Measurements from ENCODE around the gene NECTIN4.
"Not testable (repeated sequence)": the region's sequence is repeated elsewhere in the genome, so short reads cannot be mapped to it uniquely, and the experiment has no call there.

The NECTIN4 gene

GRCh38 chr1:161089251-161089924 lies at the start of gene NECTIN4:
TSS of gene NECTIN4 (minus strand) at chr1:161089558. CDS start at chr1:161089296, 262 bp downstream.
- no peak for DNase-seq

GRCh38 chr1:161138431-161138830 lies 49.1 kb upstream of the NECTIN4 start:
- DNase-seq = no peak

GRCh38 chr1:161137881-161138280 lies 48.5 kb upstream of the NECTIN4 start:
- DNase-seq = no peak

DNA sequence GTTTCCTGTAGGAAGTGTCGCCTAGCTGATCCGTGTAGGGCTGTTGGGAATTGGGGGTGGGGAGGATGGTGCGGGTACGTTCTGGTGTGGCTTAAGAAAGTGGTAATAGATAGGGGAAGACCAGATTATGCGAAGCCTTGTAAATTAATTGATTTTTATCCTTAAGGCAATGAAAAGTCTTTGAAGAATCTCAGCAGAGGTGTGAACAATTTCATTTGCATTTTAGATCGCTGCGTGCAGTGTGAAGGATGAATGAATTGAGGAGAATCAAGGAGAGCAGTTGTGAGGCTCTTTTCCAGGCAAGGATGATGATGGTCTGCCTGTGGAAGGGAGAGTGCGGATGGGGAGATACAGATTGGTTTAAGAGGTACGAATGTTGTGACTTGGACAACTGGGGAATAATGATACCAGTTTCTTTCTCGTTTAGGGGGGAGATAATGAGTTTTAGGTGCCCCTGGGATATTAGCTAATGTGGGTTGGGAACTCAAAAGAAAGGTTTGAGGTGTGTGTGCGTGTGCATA lies 43.9 kb upstream of the NECTIN4 start:
- no peak for DNase-seq

DNA sequence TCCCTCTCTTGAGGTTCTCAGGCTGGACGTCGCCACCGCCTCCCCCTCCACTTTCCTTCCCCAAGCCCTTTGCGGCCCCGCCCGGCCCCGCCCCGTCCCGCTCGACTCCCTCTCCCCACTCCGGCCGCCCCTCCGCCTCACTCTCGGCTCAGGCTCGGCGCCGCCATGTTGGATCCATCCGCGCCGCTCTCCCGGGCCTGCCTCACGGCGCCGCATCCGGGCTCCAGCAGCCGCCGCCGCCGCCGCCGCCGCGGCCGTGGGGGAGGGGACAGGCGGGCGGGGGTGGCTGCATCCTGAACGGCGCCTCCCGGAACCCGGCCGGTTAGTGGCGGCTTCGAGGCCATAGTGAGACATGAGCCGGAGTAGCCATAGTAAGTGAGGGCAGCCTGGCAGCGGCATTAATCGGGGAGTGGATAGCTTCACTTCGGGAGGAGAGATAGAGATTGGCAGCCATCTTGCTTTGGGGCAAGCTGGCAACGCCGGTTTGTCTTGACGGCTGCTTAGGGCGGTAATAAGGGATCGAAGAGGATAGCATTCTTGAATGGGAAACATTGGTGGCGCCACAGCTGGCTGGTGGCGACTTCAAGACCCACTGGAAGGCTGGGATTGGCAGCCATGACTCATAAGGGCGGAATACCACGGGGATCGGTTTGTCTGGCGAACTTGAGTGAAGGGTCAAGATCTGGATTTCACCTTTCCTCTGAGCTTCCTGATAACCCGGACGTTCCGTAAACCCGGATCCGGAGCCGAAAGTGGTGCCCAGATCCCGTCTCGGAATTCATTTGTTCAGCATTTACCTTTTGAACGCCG lies 43.3 kb upstream of the NECTIN4 start, which contains the start of gene DEDD:
DEDD (minus strand) TSS at position 258 of the 810 bp plus-strand sequence. CDS start 8,205 bp downstream, outside the sequence.
- DNase-seq = peak; percentile 99

DNA sequence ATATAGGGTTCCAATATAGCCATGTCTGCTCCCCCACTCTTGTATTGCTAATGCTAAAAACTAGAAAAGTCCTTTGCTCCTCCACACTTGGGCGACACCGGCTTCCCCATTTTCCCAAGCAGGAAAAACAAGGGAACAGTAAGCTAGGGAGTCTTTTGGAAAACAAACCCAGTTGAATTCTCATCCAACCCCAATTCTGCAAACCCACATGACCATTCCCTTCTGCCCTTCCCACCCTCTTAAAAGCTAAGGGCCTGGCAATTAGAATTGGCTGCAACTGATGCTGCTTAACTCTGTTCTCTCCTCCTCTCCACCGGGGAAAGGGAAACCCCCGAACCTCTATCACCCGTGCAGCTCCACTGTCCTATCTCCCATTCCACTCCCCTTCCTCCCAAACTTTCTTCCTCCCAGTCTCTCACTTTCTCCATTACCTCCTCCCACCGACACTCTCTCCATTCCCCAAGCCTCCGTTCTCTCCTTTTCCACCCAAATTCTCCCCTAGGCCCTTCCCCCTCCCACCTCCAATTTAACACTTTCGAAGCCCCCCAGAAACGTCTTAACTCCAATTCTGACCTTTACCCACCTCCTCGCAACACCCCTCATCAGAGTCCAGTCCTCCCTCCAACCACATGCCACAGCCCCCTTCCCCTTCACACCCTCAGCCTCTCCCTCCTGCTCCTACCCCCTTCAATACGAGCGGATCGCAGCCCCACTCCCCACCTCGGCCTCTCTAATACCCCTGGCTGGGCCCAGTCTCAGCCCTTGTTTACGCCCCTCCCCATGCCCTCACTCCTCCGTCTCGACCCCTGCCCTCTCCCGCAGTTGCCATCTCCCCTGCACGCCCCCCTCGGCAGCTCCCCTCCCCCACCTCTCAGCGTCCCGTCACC lies 42.4 kb upstream of the NECTIN4 start:
- DNase-seq = no peak

DNA sequence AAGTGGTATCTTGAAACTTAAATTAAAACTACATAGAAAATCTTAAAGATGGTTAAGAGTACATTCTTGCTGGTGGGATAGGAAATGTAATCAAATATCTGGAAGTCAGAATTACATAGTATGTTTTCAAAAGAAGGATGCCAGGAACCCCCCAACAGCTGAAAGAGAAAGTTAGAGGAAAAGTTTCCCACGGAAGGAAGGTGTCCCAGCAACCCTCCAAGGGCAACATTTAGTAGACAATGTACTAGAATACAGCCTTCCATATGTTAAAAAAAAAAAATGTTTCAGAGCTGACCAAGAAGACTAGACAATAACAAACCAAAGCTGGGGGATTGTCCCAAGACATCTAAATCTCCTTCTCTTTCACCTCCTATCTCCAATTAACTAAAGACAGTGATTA lies 40.9 kb upstream of the NECTIN4 start:
- DNase-seq = no peak

DNA sequence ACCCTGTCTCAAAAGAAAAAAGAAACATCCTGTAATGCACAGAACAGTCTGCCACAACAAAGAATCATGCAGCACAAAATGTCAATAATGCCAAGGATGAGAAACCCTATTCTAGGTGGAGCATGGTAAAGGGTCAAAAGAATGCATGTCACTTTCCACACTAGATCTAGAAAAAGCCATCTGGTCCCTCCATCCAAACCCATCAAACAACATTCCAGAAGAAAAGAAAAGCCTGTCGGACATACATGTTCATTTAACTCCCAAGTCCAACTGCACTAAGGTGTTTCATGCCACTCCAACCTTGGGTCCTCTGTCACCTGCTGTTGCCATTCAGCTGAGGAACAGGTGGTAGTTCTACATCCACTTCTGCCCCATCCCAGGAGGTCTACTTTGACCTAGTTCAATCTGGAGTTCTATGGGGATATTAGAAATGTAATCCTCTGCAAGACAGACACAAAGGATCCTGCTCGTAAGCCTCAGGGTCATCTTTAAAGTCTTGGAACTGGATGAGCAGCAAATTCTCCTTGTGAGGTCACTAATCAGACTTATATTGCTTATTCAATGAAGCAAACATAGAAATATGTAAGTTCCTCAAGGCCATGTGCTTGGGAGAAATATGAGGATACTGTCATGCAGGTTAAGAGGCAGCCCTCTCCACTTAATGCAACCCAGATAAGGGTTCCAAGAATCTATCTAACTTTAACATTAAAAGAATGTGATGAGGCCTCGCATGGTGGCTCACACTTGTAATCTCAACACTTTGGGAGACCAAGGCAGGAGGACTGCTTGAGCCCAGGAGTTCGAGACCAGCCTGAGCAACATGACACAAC lies 39.4 kb upstream of the NECTIN4 start:
- no peak for DNase-seq

GRCh38 chr1:161127649-161128048 lies 38.3 kb upstream of the NECTIN4 start:
- no peak for DNase-seq

- no peak for DNase-seq
Measured at GRCh38 chr1:161122967-161123366, 33.6 kb upstream of the NECTIN4 start.

DNA sequence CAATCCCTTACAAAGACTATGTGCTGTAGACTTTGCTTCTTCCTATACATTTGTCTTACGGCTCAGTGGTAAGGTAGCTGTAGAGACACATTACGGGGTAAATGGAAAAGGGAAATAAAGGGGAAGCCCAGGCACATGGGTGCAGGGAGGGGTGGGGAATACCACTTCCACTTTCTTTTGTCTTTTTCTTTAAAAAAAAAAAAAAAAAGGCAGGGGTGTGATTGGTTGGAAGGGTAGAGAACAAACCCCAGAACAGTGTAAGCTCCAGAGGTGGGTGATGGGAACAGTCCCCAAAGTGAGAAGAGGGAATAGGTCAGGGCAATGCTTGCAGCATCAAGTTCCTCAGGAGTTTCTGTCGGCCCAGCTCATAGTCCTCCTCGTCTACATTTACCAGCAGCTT lies 32.5 kb upstream of the NECTIN4 start:
- no peak for DNase-seq

GRCh38 chr1:161121042-161121650 lies 31.8 kb upstream of the NECTIN4 start:
- DNase-seq = no peak

DNA sequence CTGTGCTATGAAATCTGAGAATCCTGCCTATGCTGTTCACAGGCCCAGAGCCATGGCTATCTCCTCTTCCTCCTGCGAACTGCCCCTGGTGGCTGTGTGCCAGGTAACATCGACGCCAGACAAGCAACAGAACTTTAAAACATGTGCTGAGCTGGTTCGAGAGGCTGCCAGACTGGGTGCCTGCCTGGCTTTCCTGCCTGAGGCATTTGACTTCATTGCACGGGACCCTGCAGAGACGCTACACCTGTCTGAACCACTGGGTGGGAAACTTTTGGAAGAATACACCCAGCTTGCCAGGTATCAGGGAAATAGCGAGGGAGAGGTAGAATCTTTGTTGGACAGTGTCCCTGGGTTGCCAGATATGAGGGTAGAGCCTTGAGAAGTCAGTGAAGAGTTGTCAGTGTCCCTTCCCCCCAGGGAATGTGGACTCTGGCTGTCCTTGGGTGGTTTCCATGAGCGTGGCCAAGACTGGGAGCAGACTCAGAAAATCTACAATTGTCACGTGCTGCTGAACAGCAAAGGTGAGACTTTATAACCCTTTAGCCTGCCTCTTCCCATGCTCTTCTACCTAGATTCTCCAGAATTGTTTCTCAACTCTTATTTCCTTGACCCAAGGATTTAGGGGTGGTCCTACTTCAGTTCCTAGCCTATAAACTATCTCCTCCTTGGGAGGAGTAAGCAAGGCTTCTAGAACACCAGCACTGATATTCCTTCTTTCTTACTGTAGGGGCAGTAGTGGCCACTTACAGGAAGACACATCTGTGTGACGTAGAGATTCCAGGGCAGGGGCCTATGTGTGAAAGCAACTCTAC lies 29.9 kb upstream of the NECTIN4 start:
- no peak for DNase-seq

- DNase-seq = peak; percentile 72
Measured at GRCh38 chr1:161117759-161118581, 28.6 kb upstream of the NECTIN4 start, which contains the start of the genes NIT1 and PFDN2. TSS of gene NIT1 (plus strand) at chr1:161118105. CDS start at chr1:161118177, 72 bp downstream. TSS of gene PFDN2 (minus strand) at chr1:161118037. CDS start at chr1:161118026, 11 bp downstream.

- DNase-seq = not testable (repeated sequence)
Measured at GRCh38 chr1:161115961-161116360, 26.6 kb upstream of the NECTIN4 start.

- DNase-seq = no peak
Measured at GRCh38 chr1:161115132-161115711, 25.9 kb upstream of the NECTIN4 start.

GRCh38 chr1:161114556-161114955 lies 25.2 kb upstream of the NECTIN4 start:
- DNase-seq = no peak

DNA sequence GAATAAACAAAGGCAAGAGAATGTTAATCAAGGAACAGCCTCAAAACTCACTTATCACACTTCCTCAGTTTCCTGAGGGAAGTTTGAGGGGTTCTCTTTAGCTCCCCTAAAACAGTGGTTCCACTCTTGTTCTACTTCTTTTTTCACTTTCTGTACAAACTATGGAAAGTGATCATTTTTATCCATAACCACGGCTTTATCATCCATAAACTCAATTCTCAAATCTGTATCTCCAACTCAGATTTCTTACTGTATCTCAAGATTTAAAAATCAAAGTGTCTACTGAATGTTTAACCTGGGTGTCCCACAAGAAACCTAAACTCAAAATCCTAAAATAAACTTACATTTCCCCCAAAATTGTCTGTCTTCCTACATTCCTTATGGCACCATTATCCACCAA lies 24.6 kb upstream of the NECTIN4 start:
- no peak for DNase-seq

- no peak for DNase-seq
Measured at GRCh38 chr1:161111527-161111926, 22.2 kb upstream of the NECTIN4 start.

Measured in NCI-H1092 treated with DMSO at 0.1 percent for 48 hours (cell line).